H1 (cell line): ENCODE data around the gene ITGA11. TPM values are rescaled to one million over a fixed set of nuclear protein-coding genes. Genes with fewer than 3 reads are reported as not detected.

ENCODE experiments used
- CTCF ChIA-PET: fragments of 300-600 bp; sonication (Branson Sonifier 250); formaldehyde crosslinking; loops from one replicate; lab custom pipeline; 2021; ENCODE audit not compliant: partially characterized antibody; lab: Charles Lee
- POLR2A ChIA-PET: fragments of 300-600 bp; sonication (Branson Sonifier 250); formaldehyde crosslinking; loops from one replicate; lab custom pipeline; 2021; ENCODE audit warnings: inconsistent platforms; ENCODE audit not compliant: partially characterized antibody; lab: Charles Lee
- DNase-seq, 2 experiments: peaks; one replicate each; pipeline versions ENCODE4 v3.0.0 to v3.0.0-alpha.2; 2010 to 2022; ENCODE audit warnings: low spot score in 2 of 2, low read depth in 1 of 2, mixed read lengths in 1 of 2
- FAIRE-seq: peaks from 2 replicates; lab custom pipeline; 2011; peaks lifted over from hg19 to GRCh38; lab: Jason Lieb, UNC
- H2AFZ ChIP-seq: 2 replicates; pipeline ENCODE4 v1.8.1; 2012; ENCODE audit warnings: low read length, inconsistent platforms
- H2AK5ac ChIP-seq: 2 replicates; pipeline ENCODE4 v1.6.1; 2013; ENCODE audit warnings: low read depth, low read length
- H2BK120ac ChIP-seq: replicated peaks from 2 replicates; pipeline ENCODE3; 2013; ENCODE audit warnings: low read depth, low read length, inconsistent platforms
- H2BK12ac ChIP-seq: 2 replicates; pipeline ENCODE4 v1.6.1; 2013; ENCODE audit warnings: low read depth, low read length
- H2BK15ac ChIP-seq: 2 replicates; pipeline ENCODE4 v1.6.1; 2013; ENCODE audit warnings: low read length
- H2BK20ac ChIP-seq: 2 replicates; pipeline ENCODE4 v1.6.1; 2013; ENCODE audit warnings: low read length
- H2BK5ac ChIP-seq: 2 replicates; pipeline ENCODE4 v1.6.1; 2013; ENCODE audit warnings: low read depth, low read length
- H3K14ac ChIP-seq: 2 replicates; pipeline ENCODE4 v1.6.1; 2013; ENCODE audit warnings: inconsistent platforms; ENCODE audit not compliant: insufficient read length
- H3K18ac ChIP-seq: 2 replicates; pipeline ENCODE4 v1.6.1; 2013; ENCODE audit warnings: low read length; ENCODE audit errors: extremely low read depth
- H3K23ac ChIP-seq: 2 replicates; pipeline ENCODE4 v1.6.1; 2013; ENCODE audit warnings: inconsistent platforms; ENCODE audit not compliant: insufficient read length
- H3K23me2 ChIP-seq: 2 replicates; pipeline ENCODE4 v1.6.1; 2013; ENCODE audit warnings: low read depth, low read length
- H3K27ac ChIP-seq: 2 replicates; pipeline ENCODE4 v1.6.1; 2011; ENCODE audit warnings: low read depth, low read length, inconsistent platforms
- H3K27me3 ChIP-seq, 4 experiments: replicated peaks in 1 of 4; 1 replicate in 1 of 4; 2 replicates in 3 of 4; pipeline versions ENCODE4 v1.6.1 to v1.8.1; 2011 to 2013; ENCODE audit warnings: low read length in 3 of 4, mild to moderate bottlenecking in 3 of 4, inconsistent platforms in 2 of 4, mixed read lengths in 2 of 4, moderate library complexity in 1 of 4; ENCODE audit not compliant: control insufficient read depth in 3 of 4, insufficient read depth in 3 of 4; ENCODE audit errors: extremely low read depth in 1 of 4
- H3K36me3 ChIP-seq, 4 experiments: 2 replicates each; pipeline versions ENCODE4 v1.6.1 to v1.8.1; 2011 to 2013; ENCODE audit warnings: mild to moderate bottlenecking in 4 of 4, low read length in 3 of 4, moderate library complexity in 2 of 4, control low read depth in 1 of 4, inconsistent platforms in 1 of 4; ENCODE audit not compliant: insufficient read depth in 4 of 4, control insufficient read depth in 2 of 4
- H3K4ac ChIP-seq: replicated peaks from 2 replicates; pipeline ENCODE3; 2013; ENCODE audit warnings: low read length, low read depth, mixed read lengths, inconsistent platforms; ENCODE audit not compliant: insufficient read length
- H3K4me1 ChIP-seq, 4 experiments: replicated peaks in 1 of 4; 1 replicate in 1 of 4; 2 replicates in 3 of 4; pipeline versions ENCODE4 v1.6.1 to v1.8.1; 2011 to 2013; ENCODE audit warnings: low read length in 3 of 4, inconsistent platforms in 2 of 4, mixed read lengths in 1 of 4; ENCODE audit not compliant: insufficient read depth in 4 of 4, control insufficient read depth in 3 of 4
- H3K4me2 ChIP-seq, 2 experiments: 2 replicates each; pipeline versions ENCODE4 v1.6.1 to v1.8.1; 2011 to 2013; ENCODE audit warnings: low read depth in 2 of 2, low read length in 2 of 2, control low read depth in 1 of 2, inconsistent platforms in 1 of 2, mild to moderate bottlenecking in 1 of 2; ENCODE audit not compliant: insufficient read depth in 1 of 2
- H3K4me3 ChIP-seq, 4 experiments: fragments of 200-600, 300-600 bp in 1 of 4; sonication (generic), shearing (Covaris generic), sonication (Bioruptor Twin) in 1 of 4; 2 replicates each; pipeline versions ENCODE4 v1.5.1 to v1.8.1; 2011 to 2016; ENCODE audit warnings: low read length in 4 of 4, low read depth in 3 of 4, control low read depth in 2 of 4, inconsistent platforms in 2 of 4, mild to moderate bottlenecking in 2 of 4, mixed read lengths in 1 of 4, moderate library complexity in 1 of 4; ENCODE audit not compliant: insufficient read depth in 2 of 4; ENCODE audit errors: extremely low read depth in 1 of 4
- H3K56ac ChIP-seq: replicated peaks from 2 replicates; pipeline ENCODE3; 2013; ENCODE audit warnings: low read depth, mild to moderate bottlenecking, mixed read lengths, low read length, inconsistent platforms; ENCODE audit not compliant: insufficient read length
- H3K79me1 ChIP-seq: 2 replicates; pipeline ENCODE4 v1.6.1; 2013; ENCODE audit warnings: low read depth, low read length, control low read depth
- H3K79me2 ChIP-seq, 2 experiments: 2 replicates each; pipeline versions ENCODE4 v1.6.1 to v1.8.1; 2012 to 2013; ENCODE audit warnings: low read length in 2 of 2, mild to moderate bottlenecking in 2 of 2, inconsistent platforms in 1 of 2; ENCODE audit not compliant: insufficient read depth in 2 of 2, control insufficient read depth in 1 of 2
- H3K9ac ChIP-seq, 4 experiments: replicated peaks in 1 of 4; 1 replicate in 1 of 4; 2 replicates in 3 of 4; pipeline versions ENCODE4 v1.6.1 to v1.8.1; 2011 to 2013; ENCODE audit warnings: low read depth in 3 of 4, low read length in 3 of 4, control low read depth in 2 of 4, mild to moderate bottlenecking in 2 of 4, moderate library complexity in 2 of 4, inconsistent platforms in 1 of 4; ENCODE audit errors: extremely low read depth in 1 of 4
- H3K9me3 ChIP-seq, 2 experiments: 2 replicates each; pipeline versions ENCODE4 v1.6.1 to v1.8.1; 2012 to 2013; ENCODE audit warnings: mild to moderate bottlenecking in 2 of 2, moderate library complexity in 2 of 2, control low read depth in 1 of 2, inconsistent platforms in 1 of 2, low read depth in 1 of 2, low read length in 1 of 2, mixed read lengths in 1 of 2; ENCODE audit not compliant: insufficient read depth in 2 of 2
- H4K20me1 ChIP-seq, 2 experiments: replicated peaks in 1 of 2; 2 replicates each; pipeline versions ENCODE3 to v1.8.1; 2011 to 2013; ENCODE audit warnings: inconsistent platforms in 2 of 2, low read length in 2 of 2, mild to moderate bottlenecking in 1 of 2; ENCODE audit not compliant: insufficient read depth in 2 of 2, control insufficient read depth in 1 of 2
- H4K5ac ChIP-seq: 2 replicates; pipeline ENCODE4 v1.6.1; 2013; ENCODE audit warnings: low read length, low read depth, mixed read lengths, inconsistent platforms; ENCODE audit not compliant: insufficient read length
- H4K8ac ChIP-seq: 2 replicates; pipeline ENCODE4 v1.8.0; 2013; ENCODE audit warnings: mild to moderate bottlenecking, moderate library complexity, low read length, inconsistent platforms; ENCODE audit not compliant: insufficient read depth; ENCODE audit errors: extremely low read depth
- H4K91ac ChIP-seq: replicated peaks from 2 replicates; pipeline ENCODE3; 2013; ENCODE audit warnings: low read length, mixed read lengths, inconsistent platforms; ENCODE audit not compliant: insufficient read length
- ASH2L ChIP-seq: fragments of 200-600, 300-600 bp; sonication (generic); IDR thresholded peaks from one replicate; pipeline ENCODE4 v1.7.1; 2017; ENCODE audit warnings: low read length
- CTCF ChIP-seq, 3 experiments: IDR thresholded peaks; 1 replicate in 2 of 3; 2 replicates in 1 of 3; pipeline versions ENCODE4 v1.5.1 to v1.6.1; 2011; ENCODE audit warnings: low read length in 3 of 3, mild to moderate bottlenecking in 3 of 3, inconsistent platforms in 2 of 3, low read depth in 1 of 3, moderate library complexity in 1 of 3; ENCODE audit not compliant: insufficient read depth in 1 of 3; ENCODE audit errors: control extremely low read depth in 1 of 3
- WGBS, 2 experiments: shearing (Covaris generic) in 1 of 2; methylation state at CpG; one replicate each; pipeline versions ENCODE4 v1.1.6 to v1.1.7; 2013 to 2015; ENCODE audit warnings: low lambda C conversion rate in 2 of 2, mixed read lengths in 2 of 2, inconsistent platforms in 1 of 2, low coverage in 1 of 2, missing lambda C conversion rate in 1 of 2; ENCODE audit not compliant: insufficient replicate concordance in 2 of 2, insufficient coverage in 1 of 2, insufficient read length in 1 of 2; ENCODE audit errors: extremely low coverage in 1 of 2, missing lambda C conversion rate in 1 of 2; 5-methylcytosine and 5-hydroxymethylcytosine counted together
- polyA plus RNA-seq, 7 experiments: library from polyadenylated mRNA; depleted of rRNA in 3 of 7; stranded (reverse) in 5 of 7; unstranded in 2 of 7; fragments of >200 nt in 5 of 7; fragments of 200-250 nt in 2 of 7; gene quantifications; 1 replicate in 5 of 7; 2 replicates in 1 of 7; 4 replicates in 1 of 7; pipeline versions ENCODE4 v1.2.1 to v1.2.3, GENCODE V29; 2011 to 2013; ENCODE audit warnings: missing spikeins in 2 of 7, mixed read lengths in 2 of 7
- total RNA-seq: library from RNA; stranded (reverse); fragmentation: NEBNext Ultra II Directional; extraction: Animal tissue kit (Norgen Biotek cat#: 25700); gene quantifications from 2 replicates; pipeline ENCODE4 v1.2.1, GENCODE V29; 2021

The ITGA11 gene
- total and polyA plus RNA-seq, 2 of the 8 experiments (the other 6 are each of a cell fraction or from before 2014, with no cell fraction given) = 0.05 to 0.06 TPM

- no peak overlapping the region for H2BK12ac ChIP-seq
- ChIA-PET POLR2A (no interaction called here), CTCF (interaction anchor here (0.8 to 1.7 kb wide), 3 partner anchors 16 to 155 kb away, joined by 3 to 5 read pairs (median 5); no protein-coding TSS in a partner anchor)
- no peak for DNase-seq
- H3K36me3 ChIP-seq = no peaks in the 10 kb centered on the region
- H2BK20ac ChIP-seq = no peak overlapping the region
- H4K8ac ChIP-seq = no peak overlapping the region
- no peak overlapping the region for H3K14ac ChIP-seq
- H3K27ac ChIP-seq = no peak overlapping the region
- H3K4me2 ChIP-seq = no peak overlapping the region
- no peaks in the 10 kb centered on the region for H3K9me3 ChIP-seq
- no peak overlapping the region for H4K91ac ChIP-seq
- H4K5ac ChIP-seq = no peak overlapping the region
- H4K20me1 ChIP-seq = no peaks in the 10 kb centered on the region
- H3K23ac ChIP-seq = no peak overlapping the region
- no peak overlapping the region for H2AK5ac ChIP-seq
- H3K79me2 ChIP-seq = no peaks in the 10 kb centered on the region
- no peak overlapping the region for H2BK120ac ChIP-seq
- no peak overlapping the region for H3K4ac ChIP-seq
- WGBS, 2 experiments = 85% methylated on average over 14 of the region's 14 CpGs; no CpG with 5 or more reads in 1 of the 2 experiments
- H3K79me1 ChIP-seq = no peaks in the 10 kb centered on the region
- H2AFZ ChIP-seq = no peak overlapping the region; the same call in 1 of the 2 replicates
- no peak overlapping the region for H3K18ac ChIP-seq
- no peaks in the 10 kb centered on the region for H3K23me2 ChIP-seq
- no peak overlapping the region for H3K4me3 ChIP-seq
- H3K4me1 ChIP-seq = no peaks in the 10 kb centered on the region; a peak in 1 of 7 replicates
- peak in 1 of 3 experiments; percentile 7; a peak in 1 of 4 replicates for TF ChIP-seq CTCF (IDR thresholded peaks at IDR 0.05; ENCODE audit: control extremely low read depth in 1 of 3, insufficient read depth in 1 of 3, low read depth in 1 of 3, low read length in 3 of 3)
- no peak for TF ChIP-seq ASH2L
- TF ChIP-seq, all 59 proteins: peak for 1
- no peak overlapping the region for H3K56ac ChIP-seq
- no peak for FAIRE-seq
- no peak overlapping the region for H2BK15ac ChIP-seq
- H3K27me3 ChIP-seq = no peaks in the 10 kb centered on the region; a peak in 1 of 7 replicates
- no peak overlapping the region for H2BK5ac ChIP-seq
- H3K9ac ChIP-seq = no peak overlapping the region
Measured at GRCh38 chr15:68470049-68470742, 38.2 kb upstream of the ITGA11 start.
